ENCODE measurements around the gene MVK. TPM values are rescaled to one million over a fixed set of nuclear protein-coding genes. Genes with fewer than 3 reads are reported as not detected.

The MVK gene
- total and polyA plus RNA-seq, 2 experiments from 2014 or later: 16.7 to 40.1 TPM

- no peak; the same call in 1 of the 3 replicates for ATAC-seq
- Mint-ChIP-seq H3K27ac (no peak overlapping the region), H3K27me3 (ENCODE audit: insufficient read depth, low read depth, poor library complexity) (peaks cover 7% of the 10 kb centered on the region), H3K4me3 (no peak overlapping the region), H3K36me3 (ENCODE audit: low read depth) (no peaks in the 10 kb centered on the region), H3K4me1 (no peaks in the 10 kb centered on the region; the same call in 2 of the 3 replicates), H3K9me3 (no peaks in the 10 kb centered on the region)
- Histone ChIP-seq H3K27me3 (ENCODE audit: insufficient read depth) (no peaks in the 10 kb centered on the region), H3K79me2 (replicated peaks; ENCODE audit: insufficient read depth) (no peaks in the 10 kb centered on the region), H3K4me2 (no peak overlapping the region), H3K36me3 (ENCODE audit: insufficient read depth) (no peaks in the 10 kb centered on the region), H3K9me2 (ENCODE audit: insufficient read depth) (no peaks in the 10 kb centered on the region), H2AFZ (no peak overlapping the region), H4K20me1 (replicated peaks; ENCODE audit: insufficient read depth) (no peaks in the 10 kb centered on the region), H3K27ac (ENCODE audit: low read depth) (no peak overlapping the region), H3F3A (replicated peaks; ENCODE audit: low read depth) (no peaks in the 10 kb centered on the region), H3K4me3 (no peak overlapping the region), H3K4me1 (ENCODE audit: insufficient read depth) (no peaks in the 10 kb centered on the region)
- TF ChIP-seq CREB1 (CRISPR knock-in tag; IDR thresholded peaks at IDR 0.05; ENCODE audit: low read depth) (no peak), ZNF114 (CRISPR knock-in tag; IDR thresholded peaks at IDR 0.05) (no peak), ZNF331 (CRISPR knock-in tag; IDR thresholded peaks at IDR 0.05; ENCODE audit: low read depth) (no peak), ZNF462 (CRISPR knock-in tag; IDR thresholded peaks at IDR 0.05) (no peak), STAT1 (IDR thresholded peaks at IDR 0.05; ENCODE audit: unreplicated experiment) (no peak)
- TF ChIP-seq, protein P1, sequence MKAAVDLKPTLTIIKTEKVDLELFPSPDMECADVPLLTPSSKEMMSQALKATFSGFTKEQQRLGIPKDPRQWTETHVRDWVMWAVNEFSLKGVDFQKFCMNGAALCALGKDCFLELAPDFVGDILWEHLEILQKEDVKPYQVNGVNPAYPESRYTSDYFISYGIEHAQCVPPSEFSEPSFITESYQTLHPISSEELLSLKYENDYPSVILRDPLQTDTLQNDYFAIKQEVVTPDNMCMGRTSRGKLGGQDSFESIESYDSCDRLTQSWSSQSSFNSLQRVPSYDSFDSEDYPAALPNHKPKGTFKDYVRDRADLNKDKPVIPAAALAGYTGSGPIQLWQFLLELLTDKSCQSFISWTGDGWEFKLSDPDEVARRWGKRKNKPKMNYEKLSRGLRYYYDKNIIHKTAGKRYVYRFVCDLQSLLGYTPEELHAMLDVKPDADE (IDR thresholded peaks at IDR 0.05): no peak
- DNase-seq (ENCODE audit: low spot score): no peak
These were observed 23.9 kb upstream of the MVK start for GRCh38 chr12:109549613-109550270.
